ENCODE data around the gene NBPF6.
"Not testable (repeated sequence)": the region's sequence is repeated elsewhere in the genome, so short reads cannot be mapped to it uniquely, and the experiment has no call there.

The NBPF6 gene, protein sequence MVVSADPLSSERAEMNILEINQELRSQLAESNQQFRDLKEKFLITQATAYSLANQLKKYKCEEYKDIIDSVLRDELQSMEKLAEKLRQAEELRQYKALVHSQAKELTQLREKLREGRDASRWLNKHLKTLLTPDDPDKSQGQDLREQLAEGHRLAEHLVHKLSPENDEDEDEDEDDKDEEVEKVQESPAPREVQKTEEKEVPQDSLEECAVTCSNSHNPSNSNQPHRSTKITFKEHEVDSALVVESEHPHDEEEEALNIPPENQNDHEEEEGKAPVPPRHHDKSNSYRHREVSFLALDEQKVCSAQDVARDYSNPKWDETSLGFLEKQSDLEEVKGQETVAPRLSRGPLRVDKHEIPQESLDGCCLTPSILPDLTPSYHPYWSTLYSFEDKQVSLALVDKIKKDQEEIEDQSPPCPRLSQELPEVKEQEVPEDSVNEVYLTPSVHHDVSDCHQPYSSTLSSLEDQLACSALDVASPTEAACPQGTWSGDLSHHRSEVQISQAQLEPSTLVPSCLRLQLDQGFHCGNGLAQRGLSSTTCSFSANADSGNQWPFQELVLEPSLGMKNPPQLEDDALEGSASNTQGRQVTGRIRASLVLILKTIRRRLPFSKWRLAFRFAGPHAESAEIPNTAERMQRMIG

DNA sequence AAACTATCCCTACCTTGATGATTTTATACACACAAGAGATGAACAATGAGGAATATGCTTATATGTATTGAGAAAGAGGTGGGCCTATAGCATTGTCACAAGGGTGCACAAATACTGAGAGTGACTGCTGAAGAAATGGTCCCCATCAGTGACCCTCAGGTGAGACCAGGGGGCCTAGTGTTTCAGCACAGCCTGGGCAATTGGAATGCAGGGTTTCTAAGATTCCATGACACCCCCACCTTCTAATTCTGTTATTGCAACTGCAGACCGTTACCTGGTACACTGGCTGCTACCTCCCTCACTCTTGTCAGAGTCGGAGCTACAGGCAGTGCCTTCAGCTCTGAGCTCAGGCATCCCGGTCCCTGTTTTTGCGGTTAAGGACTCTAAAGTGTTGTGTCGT is at the start of gene NBPF6:
TSS of gene NBPF6 (plus strand) at position 301 of the 400 bp plus-strand sequence. CDS start 259 bp downstream, outside the sequence.
- not testable (repeated sequence) for H3K4me3 ChIP-seq (ENCODE audit: low read depth, low read length)

DNA sequence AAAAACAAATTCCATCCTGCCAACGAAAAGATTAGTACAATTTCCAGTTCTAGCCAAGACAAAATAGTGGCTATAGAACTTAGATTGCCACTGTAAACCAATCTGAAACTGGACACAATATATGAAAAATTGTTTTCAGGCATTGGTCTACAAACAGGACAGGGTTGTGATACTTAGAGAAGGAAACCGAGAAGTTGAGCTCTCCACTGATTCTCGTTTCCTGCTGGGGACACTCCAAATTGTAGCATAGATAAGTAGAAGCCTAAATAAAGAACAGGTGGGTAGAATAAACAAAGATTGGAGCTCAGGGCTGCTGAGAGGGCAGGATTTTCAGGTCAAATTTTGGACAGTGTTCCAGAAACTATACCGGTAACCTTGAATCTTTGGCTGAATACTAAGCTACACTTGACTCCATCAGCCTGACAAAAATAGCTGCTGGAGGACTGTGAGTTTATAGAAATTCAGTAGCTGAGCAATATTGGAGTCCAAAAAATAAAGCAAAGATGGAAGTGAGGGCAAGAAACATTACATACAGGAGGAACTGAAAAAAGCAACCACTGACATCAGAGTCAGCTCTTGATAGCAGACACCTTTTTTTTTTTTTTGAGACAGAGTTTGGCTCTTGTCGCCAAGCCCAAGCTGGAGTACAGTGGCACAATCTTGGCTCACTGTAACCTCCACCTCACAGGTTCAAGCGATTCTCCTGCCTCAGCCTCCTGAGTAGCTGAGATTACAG is 38.9 kb upstream of the NBPF6 start:
- not testable (repeated sequence) for H3K4me3 ChIP-seq (ENCODE audit: low read depth, low read length)

DNA sequence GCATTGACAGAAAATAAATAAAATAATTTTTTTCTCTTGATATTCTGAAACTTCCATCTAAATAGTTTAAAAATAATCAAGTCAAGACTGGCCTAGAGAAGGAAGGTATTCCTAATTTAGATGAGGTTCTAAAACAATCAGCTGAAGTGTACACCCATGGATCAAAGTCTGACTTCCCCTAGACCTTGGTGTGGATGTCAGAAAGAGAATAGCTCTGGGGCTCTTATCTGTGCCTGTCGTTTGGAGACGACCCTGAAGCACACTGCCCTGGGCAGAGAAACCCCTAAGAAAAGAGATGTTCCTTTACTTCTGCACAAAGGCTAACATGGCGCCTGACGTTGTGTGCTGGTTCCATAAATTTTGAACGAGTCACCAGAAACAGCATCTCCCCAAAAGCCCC is 30.0 kb upstream of the NBPF6 start:
- H3K4me3 ChIP-seq (ENCODE audit: low read depth, low read length), result not testable (repeated sequence)

DNA sequence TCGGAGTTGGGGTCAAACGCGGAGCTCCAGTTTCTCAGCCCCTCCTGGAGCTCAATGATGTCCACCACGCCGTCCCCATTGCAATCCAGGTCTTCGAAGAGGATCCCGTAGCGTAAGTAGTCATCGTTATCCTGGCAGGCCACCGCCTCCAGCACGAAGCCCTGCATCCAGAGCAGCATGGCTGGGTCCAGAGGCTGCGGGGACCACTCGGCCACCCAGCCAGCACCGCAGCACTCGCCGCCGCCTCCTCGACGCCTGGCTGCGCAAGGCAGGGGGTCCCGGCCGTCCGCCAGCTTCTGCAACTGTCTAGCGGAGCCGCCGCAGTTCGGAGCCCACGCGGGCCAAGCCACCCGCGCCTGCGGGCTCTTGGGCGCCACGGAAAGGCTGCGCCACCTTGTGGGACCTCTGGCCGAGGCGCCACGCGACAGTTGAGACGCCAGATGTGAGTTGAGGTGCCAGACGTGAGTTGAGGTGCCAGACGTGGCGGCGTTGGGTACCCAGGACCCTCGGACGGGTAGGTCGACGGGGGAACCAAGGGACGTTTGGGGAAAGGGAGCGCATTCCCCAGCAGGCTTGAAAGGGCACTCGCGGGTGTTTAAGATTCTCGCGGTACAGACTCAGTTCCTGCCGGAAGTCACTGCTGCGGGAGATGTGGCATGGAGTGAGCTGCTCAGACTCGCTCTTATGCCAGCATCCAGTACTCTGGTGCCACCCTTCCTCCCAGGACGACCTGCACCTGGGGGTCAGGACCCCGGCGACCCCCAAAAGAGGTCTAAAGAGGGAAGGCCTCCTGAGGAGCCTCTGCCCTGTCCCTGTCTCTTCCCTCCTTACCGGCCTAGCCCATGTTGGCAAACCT is 28.9 kb upstream of the NBPF6 start:
- H3K4me3 ChIP-seq (ENCODE audit: low read depth, low read length), result not testable (repeated sequence)

DNA sequence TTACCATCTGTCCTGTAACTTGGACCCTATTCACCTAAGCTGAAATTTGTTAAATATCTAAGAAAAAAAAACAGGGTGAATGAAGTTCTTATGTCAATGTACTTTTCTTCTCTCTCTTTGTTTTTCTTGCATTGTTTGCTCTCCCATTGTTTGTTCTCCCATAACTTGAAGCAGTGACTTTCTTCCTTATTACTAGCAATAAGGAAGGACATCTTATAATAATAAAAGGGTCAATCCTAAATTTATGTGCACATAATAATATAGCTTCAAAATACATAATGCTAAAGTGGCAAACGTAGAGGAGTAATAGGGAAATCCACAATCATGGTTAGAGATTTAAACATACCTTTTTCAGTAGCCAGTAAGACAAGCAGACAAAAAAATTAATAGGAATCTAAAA is 23.3 kb upstream of the NBPF6 start:
- not testable (repeated sequence) for H3K4me3 ChIP-seq (ENCODE audit: low read depth, low read length)

DNA sequence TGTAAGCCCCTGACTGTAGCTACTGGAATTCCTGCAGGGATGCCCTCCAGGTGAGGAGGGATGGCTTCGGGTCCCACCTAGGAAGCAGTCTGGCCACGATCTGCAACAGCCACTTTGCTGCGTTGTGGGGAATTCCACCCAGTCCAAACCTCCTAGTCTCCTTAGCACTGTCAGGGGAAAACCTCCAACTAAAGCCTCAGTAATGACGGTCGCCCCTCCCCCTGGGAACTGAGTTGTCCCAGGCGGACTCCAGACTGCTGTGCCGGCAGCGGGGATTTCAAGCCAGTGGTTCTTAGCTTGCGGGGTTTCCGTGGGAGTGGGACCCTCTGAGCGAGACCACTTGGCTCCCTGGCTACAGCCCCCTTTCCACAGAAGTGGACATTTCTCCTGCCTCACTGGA is 18.1 kb upstream of the NBPF6 start:
- not testable (repeated sequence) for H3K4me3 ChIP-seq (ENCODE audit: low read depth, low read length)

DNA sequence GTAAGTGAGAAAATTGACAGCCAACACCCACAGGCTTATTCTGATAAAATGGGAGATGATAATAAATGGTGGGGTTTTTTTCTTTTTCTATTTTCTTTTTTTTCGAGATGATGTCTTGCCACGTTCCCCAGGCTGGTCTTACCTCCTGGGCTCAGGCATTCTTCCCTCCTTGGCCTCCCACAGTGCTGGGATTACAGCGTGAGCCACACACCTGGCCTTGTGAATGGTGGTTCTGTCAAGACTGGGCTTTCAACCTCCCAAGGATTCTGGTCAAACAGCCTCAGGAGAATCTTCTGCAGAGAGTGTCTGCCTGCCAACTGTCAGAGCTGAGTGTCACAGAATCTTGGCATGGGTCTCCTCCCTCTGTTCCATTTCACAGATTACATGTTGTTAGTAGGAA is 16.7 kb upstream of the NBPF6 start:
- H3K4me3 ChIP-seq (ENCODE audit: low read depth, low read length), result not testable (repeated sequence)

DNA sequence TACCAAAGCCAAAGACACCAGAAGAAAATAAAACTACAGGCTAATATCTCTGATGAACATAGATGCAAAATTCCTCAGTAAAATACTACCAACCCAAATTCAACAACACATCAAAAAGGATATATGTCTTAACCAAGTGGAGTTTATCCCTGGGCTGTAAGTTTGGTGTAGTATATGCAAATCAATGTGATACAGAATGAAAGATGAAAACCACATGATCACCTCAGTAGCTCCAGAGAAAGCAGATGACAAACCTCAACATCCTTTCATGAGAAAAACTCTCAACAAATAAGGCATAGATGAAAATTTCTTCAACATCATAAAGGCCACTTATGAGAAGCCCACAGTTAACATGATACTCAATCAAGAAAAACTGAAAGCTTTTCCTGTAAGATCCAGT is 11.6 kb upstream of the NBPF6 start:
- H3K4me3 ChIP-seq (ENCODE audit: low read depth, low read length), result not testable (repeated sequence)

DNA sequence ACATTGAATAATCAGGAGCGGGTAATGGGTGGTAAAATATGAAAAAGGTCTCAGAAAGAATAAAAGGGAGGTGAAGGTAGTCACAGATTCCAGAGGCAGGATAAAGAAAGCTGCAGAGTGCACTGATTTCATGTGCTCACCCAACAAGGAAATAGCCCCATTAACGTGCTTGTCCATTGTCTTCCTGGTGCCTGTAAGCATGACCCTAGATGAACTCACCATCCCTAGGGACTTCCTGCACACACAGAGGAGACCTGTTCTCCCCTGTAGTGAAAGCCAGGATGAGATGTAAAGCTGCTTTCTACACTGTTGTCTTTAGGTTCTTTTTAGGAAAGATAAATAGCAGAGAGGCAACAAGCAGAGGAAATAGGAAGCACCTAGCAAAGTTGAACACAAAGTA is 4.4 kb downstream of the NBPF6 start:
- not testable (repeated sequence) for H3K4me3 ChIP-seq (ENCODE audit: low read depth, low read length)

DNA sequence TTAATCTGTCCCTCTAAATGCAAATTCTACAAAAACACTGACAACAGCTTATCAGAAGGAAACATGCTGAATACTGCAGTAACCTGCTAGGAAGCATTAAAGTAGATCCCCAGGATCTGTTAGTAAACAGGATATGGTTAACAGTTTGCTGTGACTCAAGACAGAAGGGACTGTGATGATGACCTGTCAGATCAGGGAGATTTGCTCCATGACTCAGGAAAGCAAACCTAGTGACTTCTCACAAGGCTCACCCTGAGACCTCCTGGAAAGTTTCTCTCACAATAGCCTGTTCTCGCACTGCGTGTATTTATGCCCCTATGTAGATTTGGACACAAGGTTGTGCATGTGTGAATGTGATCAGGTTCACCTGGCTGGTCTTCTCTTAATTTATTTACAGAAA is 8.5 kb downstream of the NBPF6 start:
- not testable (repeated sequence) for H3K4me3 ChIP-seq (ENCODE audit: low read depth, low read length)

DNA sequence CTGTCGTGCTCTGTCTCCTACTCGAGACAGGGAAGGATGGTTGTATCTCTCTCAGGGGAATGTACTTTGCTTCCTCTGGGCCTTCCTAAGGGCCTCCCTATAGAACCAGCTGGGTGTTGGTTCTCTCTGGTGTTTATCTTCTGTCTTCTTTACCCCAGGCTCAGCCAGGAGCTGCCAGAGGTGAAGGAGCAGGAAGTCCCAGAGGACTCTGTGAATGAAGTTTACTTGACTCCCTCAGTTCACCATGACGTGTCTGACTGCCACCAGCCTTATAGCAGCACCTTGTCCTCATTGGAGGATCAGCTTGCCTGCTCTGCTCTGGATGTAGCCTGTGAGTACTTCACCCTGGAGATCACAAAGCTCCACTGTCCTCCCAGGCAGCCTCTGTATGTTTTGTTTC is 11.6 kb downstream of the NBPF6 start:
- not testable (repeated sequence) for H3K4me3 ChIP-seq (ENCODE audit: low read depth, low read length)

DNA sequence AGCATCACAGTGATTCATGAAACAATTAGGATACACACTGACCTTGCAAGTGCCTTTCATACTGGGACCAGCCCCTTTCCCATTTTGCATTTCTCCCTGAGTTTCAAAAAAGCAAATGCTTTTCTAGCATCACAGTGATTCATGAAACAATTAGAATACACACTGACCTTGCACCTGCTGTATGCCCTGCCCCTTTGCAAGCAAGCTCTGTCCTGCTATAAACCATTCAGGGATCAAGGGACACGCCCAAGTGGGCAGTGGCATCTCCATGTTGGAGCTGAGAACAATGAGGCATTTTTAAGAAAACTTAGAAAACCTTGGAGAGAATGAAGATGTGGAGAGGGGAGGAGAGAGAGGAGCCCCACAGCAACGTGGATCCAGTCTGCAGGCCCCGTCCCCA is 13.8 kb downstream of the NBPF6 start:
- not testable (repeated sequence) for H3K4me3 ChIP-seq (ENCODE audit: low read depth, low read length)

DNA sequence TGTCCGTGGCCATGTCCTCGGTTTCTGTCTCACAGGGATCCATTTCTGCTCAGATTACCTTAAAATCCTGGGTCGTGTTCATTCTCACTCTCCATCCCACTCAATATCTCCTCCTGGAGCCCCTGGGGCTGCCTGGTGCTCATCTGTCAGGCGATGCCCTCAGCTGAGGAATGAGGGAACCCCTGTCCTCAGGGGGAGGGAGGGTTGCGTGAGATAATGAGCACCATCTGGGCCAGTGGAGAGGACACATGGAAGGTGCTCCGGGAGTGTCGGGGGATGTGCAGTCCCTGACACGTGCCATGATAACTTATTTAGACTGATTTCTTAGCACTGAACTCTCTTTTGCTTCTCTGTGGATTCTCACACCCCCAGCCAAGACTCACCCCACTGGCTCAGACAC is 16.0 kb downstream of the NBPF6 start:
- H3K4me3 ChIP-seq (ENCODE audit: low read depth, low read length), result not testable (repeated sequence)

DNA sequence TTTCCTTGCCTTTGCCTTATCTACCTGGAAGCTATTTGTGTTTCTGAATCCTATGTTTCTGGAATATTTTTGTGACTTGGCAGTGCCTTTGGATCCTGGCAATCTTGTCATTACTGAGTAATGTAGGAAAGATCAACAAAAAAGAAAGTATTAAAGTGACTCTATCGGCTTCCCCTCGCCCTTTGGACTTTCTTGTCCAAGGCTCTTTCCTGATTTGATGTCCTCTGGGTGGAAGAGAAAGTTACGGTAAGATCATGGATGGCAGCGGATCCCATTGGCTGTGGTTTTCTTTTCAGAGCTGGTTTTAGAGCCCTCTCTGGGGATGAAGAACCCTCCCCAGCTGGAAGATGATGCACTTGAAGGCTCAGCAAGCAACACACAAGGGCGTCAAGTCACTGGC is 17.0 kb downstream of the NBPF6 start:
- H3K4me3 ChIP-seq (ENCODE audit: low read depth, low read length), result not testable (repeated sequence)

DNA sequence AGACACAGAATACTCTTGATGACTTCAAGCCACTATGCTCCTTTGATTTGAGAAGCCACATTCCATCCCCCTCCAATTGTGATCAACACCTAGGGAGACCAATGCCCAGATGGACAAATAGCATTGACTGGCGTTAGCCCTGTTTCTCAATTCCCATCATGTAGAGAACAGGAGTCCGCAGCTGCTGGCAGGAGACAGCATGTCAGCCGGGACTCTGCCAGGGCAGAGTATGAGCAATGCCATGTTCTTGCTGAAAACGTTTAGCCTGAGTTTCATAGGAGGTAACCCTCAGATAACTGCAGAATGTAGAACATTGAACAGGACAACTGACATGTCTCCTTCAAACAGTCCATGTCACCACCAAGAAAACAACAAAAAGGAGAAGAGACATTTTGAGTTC is 20.6 kb downstream of the NBPF6 start:
- H3K4me3 ChIP-seq (ENCODE audit: low read depth, low read length), result not testable (repeated sequence)

DNA sequence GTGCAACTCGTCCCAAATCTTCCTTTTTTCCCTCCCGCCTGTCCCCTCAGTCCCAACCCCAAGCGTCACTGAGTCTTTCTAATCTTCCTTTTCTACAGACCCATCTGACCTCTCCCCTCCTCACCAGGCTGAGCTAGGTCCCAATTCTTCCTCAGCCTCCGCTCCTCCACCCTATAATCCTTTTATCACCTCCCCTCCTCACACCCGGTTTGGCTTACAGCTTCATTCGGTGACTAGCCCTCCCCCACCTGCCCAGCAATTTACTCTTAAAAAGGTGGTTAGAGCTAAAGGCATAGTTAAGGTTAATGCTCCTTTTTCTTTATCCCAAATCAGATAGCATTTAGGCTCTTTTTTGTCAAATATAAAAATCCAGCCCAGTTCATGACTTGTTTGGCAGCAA is 24.4 kb downstream of the NBPF6 start:
- H3K4me3 ChIP-seq (ENCODE audit: low read depth, low read length), result not testable (repeated sequence)

All from GM12875 (cell line).